Measurements from ENCODE around the gene TTC24.

TTC24 gene

DNA sequence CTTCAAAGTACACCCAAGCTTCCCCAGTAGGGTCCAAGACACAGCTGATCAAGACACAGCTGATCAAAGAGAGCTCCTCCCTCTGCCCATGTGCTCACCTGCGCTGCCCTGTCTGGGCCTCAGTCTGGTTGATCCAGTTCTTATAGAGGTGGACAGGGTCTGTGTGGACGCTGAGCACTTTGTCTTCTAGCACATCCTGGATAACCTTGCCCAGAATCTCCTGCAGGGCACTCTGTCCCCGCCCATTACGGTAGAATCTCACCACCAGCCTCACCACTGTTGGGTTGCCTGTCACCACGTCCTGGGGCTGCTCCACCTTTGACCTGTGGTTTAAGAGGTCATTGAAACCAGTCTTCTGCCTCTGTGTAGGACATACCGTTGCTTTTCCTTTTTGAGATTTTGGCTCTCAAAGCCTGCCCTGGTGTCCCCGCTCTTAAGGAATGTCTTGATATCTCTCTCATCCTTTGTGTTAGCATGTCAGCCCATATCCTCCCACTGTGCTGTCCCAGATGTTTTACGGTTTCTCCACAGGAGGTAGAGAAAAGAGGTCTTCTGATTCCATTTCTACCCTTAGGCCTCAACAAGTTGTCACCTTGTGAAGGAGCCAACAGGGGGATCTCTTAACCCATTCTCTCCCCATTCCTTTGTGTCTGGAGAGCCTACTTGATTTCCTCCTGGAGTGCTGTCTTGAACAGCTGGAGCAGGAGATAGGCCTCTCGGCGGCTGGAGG is 40.6 kb upstream of the TTC24 start:
- H3K4me3 ChIP-seq (ENCODE audit: low read depth, low read length), result no peak overlapping the region
- no peak for TF ChIP-seq CTCF (conservative IDR thresholded peaks at IDR 0.05; ENCODE audit: low read depth, low read length)
- no peak for DNase-seq (ENCODE audit: low read depth)

GRCh38 chr1:156539818-156540355 is 39.6 kb upstream of the TTC24 start:
- no peak for DNase-seq (ENCODE audit: low read depth)
- H3K4me3 ChIP-seq (ENCODE audit: low read depth, low read length), result no peak overlapping the region
- TF ChIP-seq CTCF (conservative IDR thresholded peaks at IDR 0.05; ENCODE audit: low read depth, low read length), result no peak

DNA sequence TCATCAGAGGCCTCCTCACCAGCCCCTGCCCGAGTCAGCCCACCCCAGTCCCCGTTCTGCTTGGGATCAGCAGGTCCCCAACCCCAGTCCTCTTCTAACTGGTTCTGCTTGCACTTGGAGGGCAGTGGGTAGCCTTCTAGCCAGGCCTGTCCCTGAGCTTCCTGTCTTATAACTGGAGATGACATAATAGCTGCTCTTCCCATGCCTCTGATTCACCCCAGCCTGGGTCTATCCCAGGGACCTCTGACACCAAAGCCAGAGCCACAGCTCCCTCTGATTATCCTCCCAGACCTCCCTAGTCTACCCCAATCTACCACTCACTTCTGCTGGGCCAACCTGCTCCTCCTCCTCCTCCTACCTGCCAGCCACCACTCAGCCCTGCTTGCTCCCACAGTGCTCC is 38.6 kb upstream of the TTC24 start:
- H3K4me3 ChIP-seq (ENCODE audit: low read depth, low read length), result no peak overlapping the region
- DNase-seq (ENCODE audit: low read depth), result no peak
- TF ChIP-seq CTCF (conservative IDR thresholded peaks at IDR 0.05; ENCODE audit: low read depth, low read length), result no peak

DNA sequence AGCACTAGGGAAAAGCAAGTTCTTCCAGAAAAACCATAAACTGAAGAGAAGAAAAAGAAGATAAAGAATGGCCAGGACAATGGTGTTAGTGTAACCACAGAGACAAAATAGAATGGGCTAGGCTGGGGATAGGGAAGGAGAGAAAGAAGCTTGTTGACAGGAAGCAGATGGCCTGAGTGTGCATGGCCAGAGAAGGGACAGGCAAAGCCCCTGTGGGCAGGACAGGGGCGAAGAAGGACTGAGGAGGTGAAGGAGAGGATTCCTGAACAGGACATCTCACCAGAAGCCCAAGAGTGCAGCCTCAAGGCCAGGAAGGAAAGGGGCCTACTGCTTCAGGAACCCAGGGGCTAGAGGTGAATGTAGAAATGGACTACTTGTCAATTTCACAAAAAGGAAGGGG is 36.5 kb upstream of the TTC24 start:
- H3K4me3 ChIP-seq (ENCODE audit: low read depth, low read length), result no peak overlapping the region
- no peak for TF ChIP-seq CTCF (conservative IDR thresholded peaks at IDR 0.05; ENCODE audit: low read depth, low read length)
- DNase-seq (ENCODE audit: low read depth), result no peak

DNA sequence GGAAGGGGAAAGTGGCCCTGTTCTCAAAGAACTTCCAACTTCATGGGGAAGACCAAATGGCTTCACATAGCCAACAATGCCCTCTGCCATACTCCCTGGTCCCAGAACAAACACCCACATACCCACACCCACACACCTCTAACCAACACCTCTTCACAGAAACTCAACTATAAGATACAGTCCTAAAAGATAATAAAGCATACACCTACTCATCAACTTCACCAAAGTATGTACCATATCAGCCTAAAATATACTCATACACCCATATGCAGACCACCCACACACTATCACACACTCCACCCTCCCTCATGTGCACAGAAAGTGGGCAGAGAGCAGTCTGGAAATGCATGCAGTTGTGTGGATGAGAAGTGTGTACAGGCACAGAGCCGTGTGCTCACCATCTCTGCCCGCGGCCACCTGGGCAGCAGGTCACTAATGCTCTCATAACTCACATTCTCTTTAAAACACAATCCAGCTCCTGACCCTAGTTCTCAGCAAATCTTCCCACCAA is 34.9 kb upstream of the TTC24 start:
- no peak overlapping the region for H3K4me3 ChIP-seq (ENCODE audit: low read depth, low read length)
- no peak for DNase-seq (ENCODE audit: low read depth)
- TF ChIP-seq CTCF (conservative IDR thresholded peaks at IDR 0.05; ENCODE audit: low read depth, low read length), result no peak

GRCh38 chr1:156546267-156546666 is 33.3 kb upstream of the TTC24 start:
- DNase-seq (ENCODE audit: low read depth), result no peak
- TF ChIP-seq CTCF (conservative IDR thresholded peaks at IDR 0.05; ENCODE audit: low read depth, low read length), result no peak
- no peak overlapping the region for H3K4me3 ChIP-seq (ENCODE audit: low read depth, low read length)

DNA sequence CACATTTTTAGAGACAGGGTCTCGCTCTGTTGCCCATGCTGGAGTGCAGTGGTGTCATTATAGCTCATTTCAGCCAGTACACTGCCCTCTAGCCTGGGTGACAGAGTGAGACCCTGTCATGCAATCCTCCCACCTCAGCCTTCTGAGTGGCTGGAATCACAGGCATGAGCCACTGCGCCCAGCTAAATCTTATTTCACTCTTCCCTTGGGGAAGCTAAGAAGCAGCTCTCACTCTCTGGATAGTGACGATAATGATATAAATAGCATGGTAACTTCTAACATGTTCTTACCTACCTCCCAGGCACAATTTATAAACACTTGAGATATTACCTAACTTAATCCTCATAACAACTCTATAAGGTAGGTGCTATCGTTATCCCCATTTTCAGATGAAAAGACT is 32.1 kb upstream of the TTC24 start:
- no peak for DNase-seq (ENCODE audit: low read depth)
- TF ChIP-seq CTCF (conservative IDR thresholded peaks at IDR 0.05; ENCODE audit: low read depth, low read length), result no peak
- no peak overlapping the region for H3K4me3 ChIP-seq (ENCODE audit: low read depth, low read length)

All from choroid plexus epithelial cell (primary cell).